K562 (cell line): ENCODE data around the gene DKKL1. TPM values are rescaled to one million over a fixed set of nuclear protein-coding genes. Genes with fewer than 3 reads are reported as not detected.

Experiments used
- ATAC-seq: fragments of 200-7000 bp; cut with Tn5 transposase; 3 replicates; pipeline ENCODE4 v1.9.1; 2020; ENCODE audit warnings: moderate library complexity
- BruUV-seq: library from RNA; stranded (reverse); fragments of 400-500 nt; replicated peaks from 2 replicates; lab custom pipeline; 2021; lab: Mats Ljungman, UMichigan
- CTCF ChIA-PET: fragments of 300-600 bp; formaldehyde crosslinking; extraction: SDS; loops from one replicate; lab custom pipeline; 2021; ENCODE audit warnings: low intra/inter-chr PET ratio; lab: Yijun Ruan, JAX
- POLR2A ChIA-PET: fragments of 300-600, 350-650 bp; sonication (Branson Sonifier 250); formaldehyde crosslinking; extraction: SDS; loops from one replicate; lab custom pipeline; 2021; ENCODE audit warnings: antibody characterized with exemption, inconsistent platforms; lab: Yijun Ruan, JAX
- DNase-seq, 4 experiments: peaks; one replicate each; pipeline versions ENCODE4 v3.0.0 to v3.0.0-alpha.2; 2011 to 2018; ENCODE audit warnings: low spot score in 3 of 4, mixed read lengths in 3 of 4; ENCODE audit errors: extremely low read depth in 1 of 4
- FAIRE-seq: peaks from 2 replicates; lab custom pipeline; 2011; peaks lifted over from hg19 to GRCh38; lab: Jason Lieb, UNC
- H2AFZ ChIP-seq: 2 replicates; pipeline ENCODE4 v1.6.0; 2011; ENCODE audit warnings: low read depth, low read length, control low read depth, inconsistent platforms
- H3K27ac ChIP-seq: fragments of 200-600 bp; 3 replicates; pipeline ENCODE4 v1.8.0; 2011; ENCODE audit warnings: low read depth, mild to moderate bottlenecking, control low read depth, inconsistent platforms, low read length, moderate library complexity, mixed read lengths; ENCODE audit errors: extremely low read depth
- H3K27me3 ChIP-seq, 2 experiments: fragments of 300-600 bp in 1 of 2; 2 replicates in 1 of 2; 3 replicates in 1 of 2; pipeline versions ENCODE4 v1.6.0 to v1.8.0; 2011; ENCODE audit warnings: inconsistent platforms in 2 of 2, low read length in 2 of 2, mild to moderate bottlenecking in 1 of 2, mixed read lengths in 1 of 2, moderate library complexity in 1 of 2; ENCODE audit not compliant: control insufficient read depth in 2 of 2, insufficient read depth in 2 of 2
- H3K36me3 ChIP-seq: fragments of 300-600 bp; 3 replicates; pipeline ENCODE4 v1.8.0; 2011; ENCODE audit warnings: mild to moderate bottlenecking, low read length, inconsistent platforms; ENCODE audit not compliant: control insufficient read depth, insufficient read depth
- H3K4me1 ChIP-seq, 2 experiments: fragments of 200-600 bp in 1 of 2; replicated peaks in 1 of 2; 2 replicates in 1 of 2; 3 replicates in 1 of 2; pipeline versions ENCODE4 v1.5.1 to v1.8.0; 2011; ENCODE audit warnings: inconsistent platforms in 2 of 2, low read length in 2 of 2, mild to moderate bottlenecking in 1 of 2, mixed read lengths in 1 of 2, moderate library complexity in 1 of 2; ENCODE audit not compliant: control insufficient read depth in 2 of 2, insufficient read depth in 2 of 2
- H3K4me2 ChIP-seq: 2 replicates; pipeline ENCODE4 v1.6.1; 2011; ENCODE audit warnings: low read length, control low read depth, inconsistent platforms, mixed read lengths; ENCODE audit not compliant: insufficient read depth
- H3K4me3 ChIP-seq: fragments of 200-600 bp; sonication (generic), shearing (Covaris generic); 2 replicates; pipeline ENCODE4 v1.5.1; 2016; ENCODE audit warnings: control low read depth, inconsistent platforms
- H3K79me2 ChIP-seq: fragments of 200-600 bp; 3 replicates; pipeline ENCODE4 v1.8.0; 2011; ENCODE audit warnings: low read length, inconsistent platforms; ENCODE audit not compliant: control insufficient read depth, insufficient read depth
- H3K9ac ChIP-seq, 2 experiments: 2 replicates each; pipeline versions ENCODE4 v1.6.0 to v1.6.1; 2011; ENCODE audit warnings: low read depth in 2 of 2, low read length in 2 of 2, control low read depth in 1 of 2, inconsistent platforms in 1 of 2, mild to moderate bottlenecking in 1 of 2, mixed read lengths in 1 of 2; ENCODE audit not compliant: insufficient read depth in 1 of 2
- H3K9me1 ChIP-seq: one replicate; pipeline ENCODE4 v1.6.0; 2011; ENCODE audit warnings: inconsistent platforms, mild to moderate bottlenecking, low read length, moderate library complexity; ENCODE audit not compliant: control insufficient read depth, insufficient read depth
- H3K9me3 ChIP-seq: replicated peaks from 2 replicates; pipeline ENCODE4 v1.5.1; 2011; ENCODE audit warnings: low read depth, low read length, inconsistent platforms; ENCODE audit not compliant: control insufficient read depth, insufficient read depth
- H4K20me1 ChIP-seq: replicated peaks from 2 replicates; pipeline ENCODE4 v1.6.1; 2011; ENCODE audit warnings: low read length, inconsistent platforms, mixed read lengths; ENCODE audit not compliant: control insufficient read depth, insufficient read depth
- PCBP2 ChIP-seq: fragments of 200-400 bp; formaldehyde crosslinking; IDR thresholded peaks from 2 replicates; pipeline ENCODE4 v1.6.1; 2018; ENCODE audit warnings: low read length, low read depth, mild to moderate bottlenecking, moderate library complexity; ENCODE audit not compliant: poor library complexity, severe bottlenecking
- SAFB ChIP-seq: fragments of 200-400 bp; formaldehyde crosslinking; IDR thresholded peaks from 2 replicates; pipeline ENCODE4 v1.6.1; 2017; ENCODE audit warnings: low read depth, low read length, borderline replicate concordance
- TSHZ1 ChIP-seq: fragments of 250-450 bp; sonication (Bioruptor Pico); IDR thresholded peaks from 2 replicates; pipeline ENCODE4 v1.4.0; 2020; ENCODE audit warnings: mild to moderate bottlenecking, moderate library complexity
- ZNF766 ChIP-seq: fragments of 200-800 bp; sonication (Bioruptor generic); conservative IDR thresholded peaks from 2 replicates; pipeline ENCODE4 v1.6.1; 2016; ENCODE audit warnings: missing genetic modification characterization, missing compliant biosample characterization
- WGBS: fragments of 100-300 bp; shearing (Covaris generic); methylation state at CpG from one replicate; pipeline ENCODE4 v1.1.6; 2016; ENCODE audit warnings: low coverage, mixed read lengths; ENCODE audit not compliant: insufficient coverage; ENCODE audit errors: missing lambda C conversion rate; 5-methylcytosine and 5-hydroxymethylcytosine counted together
- in situ Hi-C: fragments of 300-500 bp; cut with MboI; formaldehyde crosslinking; loops from 4 replicates; pipeline ENCODE4 v1.15.0; 2018; ENCODE audit warnings: inconsistent platforms, mixed read lengths
- intact Hi-C: fragments of 100-400 bp; cut with micrococcal nuclease; formaldehyde crosslinking; loops from 2 replicates; pipeline ENCODE4 v1.14.2; 2022
- polyA plus RNA-seq, 8 experiments: library from polyadenylated mRNA; depleted of rRNA in 4 of 8; stranded (reverse) in 5 of 8; unstranded in 3 of 8; fragments of >200 nt; fragmentation: Nextera tagmentation in 2 of 8; fragmentation: Illumina TruSeq in 1 of 8; extraction: Ambion mirVana in 2 of 8; extraction: Trizol in 1 of 8; gene quantifications; 2 replicates each; pipeline versions ENCODE4 v1.2.1 to v1.2.3, GENCODE V29; 2011 to 2014; ENCODE audit warnings: inconsistent platforms in 1 of 8, missing spikeins in 1 of 8
- total RNA-seq, 7 experiments: library from RNA; depleted of rRNA in 6 of 7; stranded (reverse); fragments of >200 nt in 6 of 7; fragmentation: Illumina TruSeq in 2 of 7; extraction: Trizol in 2 of 7; gene quantifications; 2 replicates each; pipeline versions ENCODE4 v1.2.1 to v1.2.3, GENCODE V29; 2011 to 2021; ENCODE audit warnings: low replicate concordance in 1 of 7

Gene DKKL1
- total and polyA plus RNA-seq, 9 of the 15 experiments (the other 6 are each of a cell fraction or from before 2014, with no cell fraction given), result 0.15 to 1.7 (median 0.52) TPM

- TF ChIP-seq SAFB (no peak), TSHZ1 (CRISPR knock-in tag) (no peak)
- TF ChIP-seq, all 486 proteins: peak for 9
Measured at GRCh38 chr19:49348305-49349189, 15.1 kb upstream of the DKKL1 start (continued).

- Histone ChIP-seq H3K4me3 (no peak overlapping the region), H4K20me1 (no peaks in the 10 kb centered on the region), H2AFZ (no peak overlapping the region), H3K27ac (no peak overlapping the region), H3K36me3 (peaks cover 38% of the 10 kb centered on the region; the same call in 2 of the 3 replicates), H3K4me1 (peaks cover 0 to 5% of the 10 kb centered on the region in 2 experiments; a peak in 3 of 5 replicates), H3K9me3 (no peaks in the 10 kb centered on the region), H3K27me3 (no peaks in the 10 kb centered on the region), H3K9me1 (no peaks in the 10 kb centered on the region), H3K9ac (no peak overlapping the region), H3K4me2 (no peak overlapping the region), H3K79me2 (no peaks in the 10 kb centered on the region)
- in situ Hi-C loops, result no loop called here
- ATAC-seq (no peak), FAIRE-seq (no peak), DNase-seq (no peak)
- POLR2A ChIA-PET, result interaction anchor here (0.7 kb wide), 1 partner anchor 12 kb away, joined by 4 read pairs; no protein-coding TSS in a partner anchor
- no TSS peak for BruUV-seq
- 66% methylated on average over 2 of the region's 2 CpGs for WGBS
- TF ChIP-seq PCBP2 (no peak), ZNF766 (CRISPR knock-in tag) (peak; percentile 91)
- intact Hi-C loops, result no loop called here
- CTCF ChIA-PET, result no interaction called here
Measured at GRCh38 chr19:49349567-49349966, 14.1 kb upstream of the DKKL1 start.
